Transverse colon (tissue), 4 donors: ENCODE results near the gene PYGO1. TPM values are rescaled to one million over a fixed set of nuclear protein-coding genes. Genes with fewer than 3 reads are reported as not detected.

ENCODE experiments used
- DNase-seq: peaks from one replicate; pipeline ENCODE4 v3.0.0-alpha.2; 2019
- H3K27ac ChIP-seq, 4 donors: fragments of 200-600 bp; sonication (generic); 2 replicates each; pipeline ENCODE4 v1.5.1; 2016 to 2018; ENCODE audit warnings: inconsistent platforms in 4 of 4
- H3K27me3 ChIP-seq: fragments of 200-600 bp; sonication (generic); 2 replicates; pipeline ENCODE4 v1.5.1; 2017; ENCODE audit warnings: inconsistent platforms
- H3K36me3 ChIP-seq, 4 donors: fragments of 200-600 bp; sonication (generic); 2 replicates each; pipeline ENCODE4 v1.5.1; 2017 to 2019; ENCODE audit warnings: inconsistent platforms in 4 of 4
- H3K4me1 ChIP-seq, 4 donors: fragments of 200-600 bp; sonication (generic); 2 replicates each; pipeline ENCODE4 v1.5.1; 2017 to 2020; ENCODE audit warnings: inconsistent platforms in 4 of 4
- H3K4me3 ChIP-seq, 4 donors: fragments of 200-600 bp; sonication (generic); 1 replicate in 1 of 4; 2 replicates in 3 of 4; pipeline versions ENCODE4 v1.5.1 to v1.6.1; 2017 to 2019; ENCODE audit warnings: inconsistent platforms in 4 of 4
- H3K9me3 ChIP-seq, 2 donors: fragments of 200-600 bp; sonication (generic); 2 replicates each; pipeline ENCODE4 v1.5.1; 2017 to 2019; ENCODE audit warnings: inconsistent platforms in 2 of 2
- EP300 ChIP-seq: sonication (generic); formaldehyde crosslinking; IDR thresholded peaks from one replicate; pipeline ENCODE4 v1.6.1; 2017; ENCODE audit warnings: antibody characterized with exemption, low read depth
- POLR2A ChIP-seq: fragments of 450-650 bp; IDR thresholded peaks from one replicate; pipeline ENCODE4 v1.6.1; 2016; ENCODE audit warnings: antibody characterized with exemption, mild to moderate bottlenecking, moderate library complexity
- POLR2AphosphoS5 ChIP-seq, 3 donors: sonication (generic); formaldehyde crosslinking; IDR thresholded peaks; one replicate each; pipeline ENCODE4 v1.6.1; 2016; ENCODE audit warnings: antibody characterized with exemption in 3 of 3
- WGBS, 2 donors: methylation state at CpG; one replicate each; pipeline ENCODE4 v1.1.5; 2018; ENCODE audit warnings: low coverage in 1 of 2; 5-methylcytosine and 5-hydroxymethylcytosine counted together
- in situ Hi-C, 4 donors: fragments of 200-750 bp; cut with MboI; loops; one replicate each; pipeline versions ENCODE4 v1.15.0 to v1.15.1; 2017; ENCODE audit warnings: low sequenced_read_pairs in 3 of 4, low pct_ligation_motif_present in 1 of 4, low pct_unique_long_range_greater_than_20kb in 1 of 4
- intact Hi-C: fragments of 100-400 bp; cut with DNase I; formaldehyde crosslinking; loops from one replicate; pipeline ENCODE4 v1.15.1; 2023; ENCODE audit warnings: low total_unique reads
- total RNA-seq, 4 donors: library from RNA; depleted of rRNA; stranded (reverse); fragments of >200 nt; gene quantifications; one replicate each; pipeline ENCODE4 v1.1.0, GENCODE V29; 2016
- TF ChIP-seq, protein P1 (sequence below), 5 experiments: fragments of 200-600 bp in 3 of 5; fragments of 450-650 bp in 2 of 5; sonication (generic) in 3 of 5; IDR thresholded peaks; 1 replicate in 2 of 5; 2 replicates in 3 of 5; pipeline ENCODE4 v1.5.1; 2016 to 2017; ENCODE audit warnings: antibody characterized with exemption in 5 of 5, inconsistent platforms in 3 of 5, mild to moderate bottlenecking in 2 of 5, moderate library complexity in 1 of 5

The PYGO1 gene
- total RNA-seq, 4 donors from 2014 or later = 0.37 to 3.4 (median 2.8) TPM

DNA sequence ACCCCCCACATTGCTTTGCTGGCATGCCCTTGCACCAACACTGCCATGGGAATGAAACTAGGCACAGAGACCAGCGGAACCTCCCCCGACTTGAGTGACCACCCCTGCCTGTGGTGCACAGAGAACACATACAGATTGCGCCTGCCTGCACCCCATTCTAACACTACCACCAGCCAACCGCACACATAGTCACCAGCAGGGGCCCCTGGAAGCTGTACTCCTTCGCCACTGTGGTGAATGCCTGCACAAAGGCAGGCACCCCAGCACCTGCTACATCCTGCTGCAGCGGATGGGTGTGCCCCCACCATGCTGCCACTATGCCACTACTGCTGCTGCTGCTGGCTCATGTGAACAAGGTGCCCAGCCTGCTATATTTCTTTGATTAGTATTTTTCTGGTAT is 52.7 kb downstream of the PYGO1 start:
- Histone ChIP-seq H3K4me3 (no peak overlapping the region), H3K36me3 (no peaks in the 10 kb centered on the region), H3K27ac (no peak overlapping the region), H3K4me1 (no peaks in the 10 kb centered on the region), H3K9me3 (no peaks in the 10 kb centered on the region), H3K27me3 (no peaks in the 10 kb centered on the region)
- intact Hi-C loops (no loop called here), in situ Hi-C loops (no loop called here)
- TF ChIP-seq POLR2AphosphoS5 (IDR thresholded peaks at IDR 0.05) = no peak
- TF ChIP-seq, protein P1, sequence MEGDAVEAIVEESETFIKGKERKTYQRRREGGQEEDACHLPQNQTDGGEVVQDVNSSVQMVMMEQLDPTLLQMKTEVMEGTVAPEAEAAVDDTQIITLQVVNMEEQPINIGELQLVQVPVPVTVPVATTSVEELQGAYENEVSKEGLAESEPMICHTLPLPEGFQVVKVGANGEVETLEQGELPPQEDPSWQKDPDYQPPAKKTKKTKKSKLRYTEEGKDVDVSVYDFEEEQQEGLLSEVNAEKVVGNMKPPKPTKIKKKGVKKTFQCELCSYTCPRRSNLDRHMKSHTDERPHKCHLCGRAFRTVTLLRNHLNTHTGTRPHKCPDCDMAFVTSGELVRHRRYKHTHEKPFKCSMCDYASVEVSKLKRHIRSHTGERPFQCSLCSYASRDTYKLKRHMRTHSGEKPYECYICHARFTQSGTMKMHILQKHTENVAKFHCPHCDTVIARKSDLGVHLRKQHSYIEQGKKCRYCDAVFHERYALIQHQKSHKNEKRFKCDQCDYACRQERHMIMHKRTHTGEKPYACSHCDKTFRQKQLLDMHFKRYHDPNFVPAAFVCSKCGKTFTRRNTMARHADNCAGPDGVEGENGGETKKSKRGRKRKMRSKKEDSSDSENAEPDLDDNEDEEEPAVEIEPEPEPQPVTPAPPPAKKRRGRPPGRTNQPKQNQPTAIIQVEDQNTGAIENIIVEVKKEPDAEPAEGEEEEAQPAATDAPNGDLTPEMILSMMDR (IDR thresholded peaks at IDR 0.05) = no peak
- TF ChIP-seq POLR2A = no peak
- no peak for TF ChIP-seq EP300
- WGBS, 2 donors = 63 to 69% methylated on average over 4 to 5 of the region's 6 CpGs
- no peak for DNase-seq

DNA sequence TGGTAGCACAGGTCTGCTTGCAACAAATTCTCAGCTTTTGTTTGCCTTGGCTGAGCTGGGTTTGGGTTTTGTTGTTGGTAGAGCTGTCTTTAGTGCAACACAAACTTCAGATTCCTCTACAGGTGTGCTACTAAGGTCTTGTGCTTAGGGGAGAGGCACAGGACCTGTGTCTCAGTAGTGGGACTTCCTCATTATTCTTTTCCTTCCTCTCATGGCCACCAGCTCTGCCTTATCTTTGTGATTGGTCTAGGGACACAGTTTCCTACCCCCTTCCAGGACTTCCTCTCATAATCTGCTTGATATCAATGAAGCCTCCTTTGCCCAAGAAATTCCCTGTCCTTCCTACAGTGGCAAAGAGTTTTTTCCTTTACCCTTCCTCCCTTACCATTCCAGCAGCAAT is 55.2 kb downstream of the PYGO1 start:
- no peaks in the 10 kb centered on the region for H3K4me1 ChIP-seq
- H3K9me3 ChIP-seq = no peaks in the 10 kb centered on the region
- H3K4me3 ChIP-seq = no peak overlapping the region
- no peak overlapping the region for H3K27ac ChIP-seq
- in situ Hi-C loops (no loop called here), intact Hi-C loops (no loop called here)
- DNase-seq = no peak
- H3K27me3 ChIP-seq = no peaks in the 10 kb centered on the region
- TF ChIP-seq, protein P1 (IDR thresholded peaks at IDR 0.05) = no peak
- TF ChIP-seq POLR2A (no peak), EP300 (no peak), POLR2AphosphoS5 (IDR thresholded peaks at IDR 0.05) (no peak)
- no peaks in the 10 kb centered on the region for H3K36me3 ChIP-seq

DNA sequence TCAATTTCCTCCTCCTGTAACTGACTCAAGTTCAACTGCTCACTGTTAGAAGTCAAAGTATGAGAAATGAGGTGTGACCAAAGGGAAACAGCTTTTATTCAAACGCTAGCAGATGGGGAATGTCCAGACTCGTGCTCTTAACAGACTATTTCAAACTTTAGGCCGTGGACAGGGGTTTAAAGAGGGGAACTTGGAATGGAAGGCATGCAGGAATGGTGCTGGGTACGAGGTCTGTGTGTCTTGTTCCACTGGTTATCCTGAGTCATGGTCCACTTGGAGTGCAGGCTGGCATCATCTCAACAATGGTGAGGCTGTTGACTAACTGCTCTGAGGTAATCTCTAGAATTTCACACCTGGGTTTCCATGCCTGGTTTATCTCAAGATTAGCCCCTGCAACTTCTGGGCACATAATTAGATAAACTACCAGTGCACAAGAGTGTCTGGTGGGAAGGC is 57.3 kb downstream of the PYGO1 start:
- no peak for DNase-seq
- no peak for TF ChIP-seq POLR2AphosphoS5 (IDR thresholded peaks at IDR 0.05)
- TF ChIP-seq POLR2A = no peak
- H3K27me3 ChIP-seq = no peaks in the 10 kb centered on the region
- no peaks in the 10 kb centered on the region for H3K36me3 ChIP-seq
- 41 to 49% methylated on average over 3 to 4 of the region's 4 CpGs for WGBS, 2 donors
- in situ Hi-C loops (no loop called here), intact Hi-C loops (no loop called here)
- no peak overlapping the region for H3K27ac ChIP-seq
- H3K4me1 ChIP-seq = no peaks in the 10 kb centered on the region
- no peak overlapping the region for H3K4me3 ChIP-seq
- H3K9me3 ChIP-seq = no peaks in the 10 kb centered on the region

DNA sequence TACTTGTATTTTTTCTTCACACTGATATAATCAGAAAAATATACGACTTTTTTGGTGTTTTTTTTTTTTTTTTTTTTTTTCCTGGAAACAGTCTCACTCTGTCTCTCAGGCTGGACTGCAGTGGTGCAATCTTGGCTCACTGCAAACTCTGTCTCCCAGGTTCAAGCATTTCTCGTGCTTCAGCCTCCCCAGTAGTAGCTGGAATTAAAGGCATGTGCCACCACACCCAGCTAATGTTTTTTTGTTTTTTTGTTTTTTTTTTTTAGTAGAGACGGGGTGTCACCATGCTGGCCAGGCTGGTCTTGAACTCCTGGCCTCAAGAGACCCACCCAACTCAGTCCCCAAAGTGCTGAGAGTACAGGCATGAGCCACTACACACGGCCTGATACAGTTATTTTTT is 59.3 kb downstream of the PYGO1 start:
- TF ChIP-seq POLR2AphosphoS5 (IDR thresholded peaks at IDR 0.05) (no peak), POLR2A (no peak), EP300 (no peak)
- TF ChIP-seq, protein P1 (IDR thresholded peaks at IDR 0.05) = no peak
- in situ Hi-C loops = loop anchor here in 2 of 4 donors (10.0 kb wide), 2 partner anchors 106 to 116 kb away; no protein-coding TSS in a partner anchor
- Histone ChIP-seq H3K4me3 (no peak overlapping the region), H3K27ac (no peak overlapping the region), H3K27me3 (no peaks in the 10 kb centered on the region), H3K36me3 (no peaks in the 10 kb centered on the region), H3K9me3 (no peaks in the 10 kb centered on the region), H3K4me1 (no peaks in the 10 kb centered on the region)
- DNase-seq = no peak
- intact Hi-C loops = loop anchor here (5.0 kb wide), 1 partner anchor 108 kb away; no protein-coding TSS in a partner anchor
- WGBS, 2 donors = 48 to 52% methylated on average over 4 of the region's 4 CpGs

DNA sequence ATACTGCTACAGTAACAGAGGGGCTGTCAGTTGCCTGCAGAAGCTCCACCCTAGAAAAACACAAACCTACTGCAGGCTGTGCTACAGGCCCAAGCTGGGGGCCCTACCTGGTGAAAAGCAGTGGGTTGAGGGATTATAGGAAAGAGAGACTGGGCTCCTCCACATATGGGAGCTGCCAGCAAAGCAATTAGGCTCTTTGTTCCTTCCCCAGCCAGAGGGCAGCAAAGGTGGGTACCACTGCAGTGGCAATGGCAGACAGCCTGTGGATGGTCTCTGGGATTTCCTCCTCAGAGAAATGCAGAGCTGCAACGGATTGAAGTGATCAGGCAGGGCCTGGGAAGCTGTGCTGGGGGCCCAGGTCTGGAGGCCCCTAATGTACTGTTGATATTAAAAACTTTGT is 61.0 kb downstream of the PYGO1 start:
- Histone ChIP-seq H3K27ac (no peak overlapping the region), H3K4me1 (no peaks in the 10 kb centered on the region), H3K9me3 (no peaks in the 10 kb centered on the region), H3K36me3 (no peaks in the 10 kb centered on the region), H3K4me3 (no peak overlapping the region), H3K27me3 (no peaks in the 10 kb centered on the region)
- in situ Hi-C loops (loop anchor here in 2 of 4 donors (10.0 kb wide), 2 partner anchors 108 to 118 kb away; no protein-coding TSS in a partner anchor), intact Hi-C loops (loop anchor here (5.0 kb wide), 1 partner anchor 110 kb away; no protein-coding TSS in a partner anchor)
- WGBS, 2 donors = 62% methylated on average over 1 of the region's 1 CpG; no CpG with 5 or more reads in 1 of the 2 donors
- DNase-seq = no peak
- no peak for TF ChIP-seq POLR2AphosphoS5 (IDR thresholded peaks at IDR 0.05)
- no peak for TF ChIP-seq POLR2A
- TF ChIP-seq, protein P1 (IDR thresholded peaks at IDR 0.05) = no peak
- TF ChIP-seq EP300 = no peak
